OCI-LY1 (cell line): ENCODE results near the gene SCAI.

Experiments used
- CTCF ChIP-seq: fragments of 200-600 bp; sonication (generic), shearing (Covaris generic); IDR thresholded peaks from 2 replicates; pipeline ENCODE4 v1.5.1; 2017; ENCODE audit warnings: mild to moderate bottlenecking, antibody characterized with exemption, low read length, moderate library complexity, mixed read lengths
- EZH2 ChIP-seq: fragments of 200-600 bp; sonication (generic), shearing (Covaris generic); IDR thresholded peaks from 2 replicates; pipeline ENCODE4 v1.8.0; 2017; ENCODE audit warnings: borderline replicate concordance, mixed run types, mild to moderate bottlenecking, antibody characterized with exemption, low read length, moderate library complexity, mixed read lengths

GRCh38 chr9:125085703-125086477, 57.4 kb downstream of the SCAI start:
- TF ChIP-seq CTCF (no peak), EZH2 (no peak)
